ENCODE measurements around the gene NFAT5.
"Not testable (repeated sequence)": the region's sequence is repeated elsewhere in the genome, so short reads cannot be mapped to it uniquely, and the experiment has no call there.

NFAT5 gene

DNA sequence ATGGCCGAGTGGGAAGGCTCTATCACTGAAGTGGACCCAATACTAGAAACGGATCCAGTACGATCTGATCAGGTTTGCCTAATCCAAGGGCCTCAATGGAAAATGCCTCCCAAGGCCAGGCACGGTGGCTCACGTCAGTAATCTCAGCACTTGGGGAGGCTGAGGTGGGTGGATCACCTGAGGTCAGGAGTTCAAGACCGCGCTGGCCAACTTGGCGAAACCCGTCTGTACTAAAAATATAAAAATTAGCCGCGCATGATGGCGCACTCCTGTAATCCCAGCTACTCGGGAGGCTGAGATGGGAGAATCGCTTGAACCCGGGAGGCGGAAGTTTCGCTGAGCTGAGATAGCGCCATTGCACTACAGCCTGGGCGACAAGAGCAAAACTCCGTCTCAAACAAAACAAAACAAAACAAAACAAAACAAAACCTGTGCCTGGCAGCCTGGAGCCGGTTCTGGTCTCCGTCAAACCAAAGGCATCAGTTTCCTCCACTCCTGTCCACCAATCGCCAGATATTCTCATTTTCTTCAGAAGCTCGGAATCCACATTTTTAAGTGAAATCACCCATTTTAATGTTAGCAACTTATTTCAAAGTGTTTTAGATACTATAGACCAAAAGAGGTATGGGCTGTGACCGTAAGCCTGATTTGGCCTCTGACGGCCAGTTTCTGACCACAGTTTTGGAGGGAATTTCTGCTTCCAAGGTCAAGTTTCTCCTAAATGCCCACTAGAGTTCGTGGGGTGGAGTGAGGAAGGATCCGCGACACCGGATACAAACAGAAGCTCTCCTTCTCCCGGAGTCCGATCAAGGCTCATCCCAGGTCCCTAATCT, 159.9 kb downstream of the NFAT5 start:
- H3K9me3 Mint-ChIP-seq = no peaks in the 10 kb centered on the region
- no peaks in the 10 kb centered on the region for H3K27me3 Mint-ChIP-seq
- ATAC-seq (no peak), DNase-seq (no peak)
- H3K27ac Mint-ChIP-seq = peak overlapping the region; percentile 84
- peak overlapping the region; percentile 81 for H3K4me3 Mint-ChIP-seq
- peaks cover 27% of the 10 kb centered on the region for H3K4me1 Mint-ChIP-seq
- no peaks in the 10 kb centered on the region for H3K36me3 Mint-ChIP-seq (ENCODE audit: low read depth)

GRCh38 chr16:69726313-69727060, 160.7 kb downstream of the NFAT5 start, which contains the start of gene NQO1:
Gene NQO1 (minus strand): TSS chr16:69726560. CDS start chr16:69726439, 121 bp downstream.
- H3K27me3 Mint-ChIP-seq = no peaks in the 10 kb centered on the region
- peak within 1 kb of the TSS; percentile 84 for H3K27ac Mint-ChIP-seq
- peaks cover 27% of the 10 kb centered on the region for H3K4me1 Mint-ChIP-seq
- H3K4me3 Mint-ChIP-seq = peak within 1 kb of the TSS; percentile 81
- peak; percentile 92 for DNase-seq
- H3K9me3 Mint-ChIP-seq = no peaks in the 10 kb centered on the region
- ATAC-seq = peak; percentile 100
- no peaks in the 10 kb centered on the region for H3K36me3 Mint-ChIP-seq (ENCODE audit: low read depth)

- H3K9me3 Mint-ChIP-seq = no peaks in the 10 kb centered on the region
- peak overlapping the region; percentile 81 for H3K4me3 Mint-ChIP-seq
- H3K36me3 Mint-ChIP-seq (ENCODE audit: low read depth) = no peaks in the 10 kb centered on the region
- no peaks in the 10 kb centered on the region for H3K27me3 Mint-ChIP-seq
- DNase-seq (no peak), ATAC-seq (no peak)
- H3K27ac Mint-ChIP-seq = peak overlapping the region; percentile 84
- H3K4me1 Mint-ChIP-seq = peaks cover 27% of the 10 kb centered on the region
These were observed 162.1 kb downstream of the NFAT5 start for GRCh38 chr16:69727916-69728270.

GRCh38 chr16:69729030-69729429, 163.3 kb downstream of the NFAT5 start:
- DNase-seq, H3K27ac Mint-ChIP-seq, H3K4me3 Mint-ChIP-seq: not testable (repeated sequence)

DNA sequence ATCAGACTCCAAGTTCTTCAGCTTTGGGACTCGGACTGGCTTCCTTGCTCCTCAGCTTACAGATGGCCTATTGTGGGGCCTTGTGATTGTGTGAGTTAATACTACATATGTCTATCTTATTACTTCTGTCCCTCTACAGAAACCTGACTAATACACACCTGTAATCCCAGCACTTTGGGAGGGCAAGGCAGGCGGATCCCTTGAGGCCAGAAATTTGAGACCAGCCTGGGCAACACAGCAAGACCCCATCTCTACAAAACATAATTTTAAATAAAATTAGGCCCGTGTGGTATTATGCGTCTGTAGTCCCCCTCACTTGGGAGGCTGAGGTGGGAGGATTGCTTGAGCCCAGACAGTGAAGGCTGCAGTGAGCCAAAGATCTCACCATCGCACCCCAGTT, 165.5 kb downstream of the NFAT5 start:
- H3K27ac Mint-ChIP-seq = not testable (repeated sequence)

More at GRCh38 chr16:69729030-69729429, 163.3 kb downstream of the NFAT5 start:
- H3K36me3 Mint-ChIP-seq (ENCODE audit: low read depth); H3K9me3 Mint-ChIP-seq; ATAC-seq; H3K27me3 Mint-ChIP-seq: not testable (repeated sequence)
- peaks cover 27% of the 10 kb centered on the region for H3K4me1 Mint-ChIP-seq

GRCh38 chr16:69732101-69732500, 166.3 kb downstream of the NFAT5 start:
- H3K4me3 Mint-ChIP-seq = no peak overlapping the region
- H3K27me3 Mint-ChIP-seq = no peaks in the 10 kb centered on the region
- H3K9me3 Mint-ChIP-seq = no peaks in the 10 kb centered on the region
- H3K4me1 Mint-ChIP-seq = peaks cover 9% of the 10 kb centered on the region
- DNase-seq (no peak), ATAC-seq (no peak)
- H3K27ac Mint-ChIP-seq = no peak overlapping the region
- H3K36me3 Mint-ChIP-seq (ENCODE audit: low read depth) = no peaks in the 10 kb centered on the region

More for the DNA sequence above, 165.5 kb downstream of the NFAT5 start:
- not testable (repeated sequence) for H3K27me3 Mint-ChIP-seq; H3K36me3 Mint-ChIP-seq (ENCODE audit: low read depth); H3K9me3 Mint-ChIP-seq; ATAC-seq; H3K4me3 Mint-ChIP-seq; DNase-seq
- peaks cover 17% of the 10 kb centered on the region for H3K4me1 Mint-ChIP-seq

DNA sequence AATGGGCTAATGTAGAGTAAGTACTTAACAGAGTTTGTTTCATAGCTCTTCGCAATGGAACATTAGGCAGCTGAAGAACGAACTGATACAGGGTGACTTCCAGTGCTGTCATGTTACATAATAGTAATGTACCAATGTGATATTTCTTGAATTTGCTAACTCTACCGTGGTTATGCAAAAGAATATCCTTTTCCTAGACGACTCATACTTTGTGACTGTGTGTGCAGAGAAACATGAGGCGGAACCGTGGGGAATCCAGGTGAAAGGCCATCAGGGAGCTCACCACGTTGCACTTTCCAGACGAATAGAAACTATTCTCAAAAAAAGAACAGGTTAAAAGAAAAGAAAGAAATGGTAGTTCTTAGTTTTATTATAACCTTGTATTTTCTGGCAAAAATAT, 175.8 kb downstream of the NFAT5 start:
- ATAC-seq = peak; percentile 15
- peaks cover 50% of the 10 kb centered on the region for H3K36me3 Mint-ChIP-seq (ENCODE audit: low read depth)

DNA sequence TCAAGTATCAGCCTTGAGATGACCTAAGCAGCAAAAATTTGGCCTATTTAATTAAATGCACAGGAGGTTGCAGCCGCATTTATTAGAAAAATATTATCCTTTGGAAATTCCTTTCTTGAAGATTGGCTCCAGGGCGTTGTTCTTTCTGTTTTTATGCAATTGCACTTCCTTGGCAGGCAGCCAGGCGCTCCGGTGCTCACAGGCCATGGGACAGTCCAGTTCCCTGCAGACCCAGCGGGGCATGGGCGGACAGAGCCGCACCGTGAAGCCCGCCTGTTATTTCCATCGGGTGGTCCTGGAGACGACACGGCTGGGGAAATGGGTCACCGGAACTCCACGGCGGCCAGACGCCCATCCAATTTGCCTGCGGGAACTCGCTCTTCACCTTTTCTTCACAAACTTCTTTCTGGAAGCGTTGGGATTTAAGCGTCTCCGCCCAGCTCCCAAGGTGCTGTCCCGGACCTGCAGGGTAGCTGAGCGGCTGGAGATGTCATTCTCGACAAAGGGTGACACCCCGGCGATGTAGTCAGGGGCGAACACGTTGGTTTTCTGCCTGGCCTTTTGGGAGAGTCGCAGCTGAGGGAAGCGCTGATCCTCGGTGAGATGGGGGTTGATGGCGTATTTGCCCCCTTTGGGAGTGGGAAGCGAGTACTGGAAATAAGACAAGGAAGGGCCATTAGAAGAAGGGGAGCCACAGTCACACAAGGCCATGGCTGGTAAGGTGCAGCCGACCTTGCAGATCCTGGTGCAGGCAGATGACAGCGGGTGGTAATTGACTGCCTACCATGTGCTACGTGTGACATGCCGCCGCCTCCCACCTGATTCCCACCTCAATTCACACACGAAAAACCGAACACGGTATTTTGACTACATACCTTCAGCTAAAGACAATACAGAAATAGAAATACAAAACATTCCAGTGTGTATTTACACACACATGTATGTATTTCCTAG, 176.5 kb downstream of the NFAT5 start:
- Mint-ChIP-seq H3K27ac (no peak overlapping the region), H3K4me3 (no peak overlapping the region), H3K27me3 (no peaks in the 10 kb centered on the region), H3K4me1 (peaks cover 6% of the 10 kb centered on the region), H3K9me3 (no peaks in the 10 kb centered on the region), H3K36me3 (ENCODE audit: low read depth) (peaks cover 54% of the 10 kb centered on the region)
- DNase-seq (no peak), ATAC-seq (no peak)

More for the DNA sequence above, 175.8 kb downstream of the NFAT5 start:
- no peak overlapping the region for H3K4me3 Mint-ChIP-seq
- no peaks in the 10 kb centered on the region for H3K27me3 Mint-ChIP-seq
- DNase-seq = no peak
- no peak overlapping the region for H3K27ac Mint-ChIP-seq
- no peaks in the 10 kb centered on the region for H3K9me3 Mint-ChIP-seq
- H3K4me1 Mint-ChIP-seq = peaks cover 5% of the 10 kb centered on the region

DNA sequence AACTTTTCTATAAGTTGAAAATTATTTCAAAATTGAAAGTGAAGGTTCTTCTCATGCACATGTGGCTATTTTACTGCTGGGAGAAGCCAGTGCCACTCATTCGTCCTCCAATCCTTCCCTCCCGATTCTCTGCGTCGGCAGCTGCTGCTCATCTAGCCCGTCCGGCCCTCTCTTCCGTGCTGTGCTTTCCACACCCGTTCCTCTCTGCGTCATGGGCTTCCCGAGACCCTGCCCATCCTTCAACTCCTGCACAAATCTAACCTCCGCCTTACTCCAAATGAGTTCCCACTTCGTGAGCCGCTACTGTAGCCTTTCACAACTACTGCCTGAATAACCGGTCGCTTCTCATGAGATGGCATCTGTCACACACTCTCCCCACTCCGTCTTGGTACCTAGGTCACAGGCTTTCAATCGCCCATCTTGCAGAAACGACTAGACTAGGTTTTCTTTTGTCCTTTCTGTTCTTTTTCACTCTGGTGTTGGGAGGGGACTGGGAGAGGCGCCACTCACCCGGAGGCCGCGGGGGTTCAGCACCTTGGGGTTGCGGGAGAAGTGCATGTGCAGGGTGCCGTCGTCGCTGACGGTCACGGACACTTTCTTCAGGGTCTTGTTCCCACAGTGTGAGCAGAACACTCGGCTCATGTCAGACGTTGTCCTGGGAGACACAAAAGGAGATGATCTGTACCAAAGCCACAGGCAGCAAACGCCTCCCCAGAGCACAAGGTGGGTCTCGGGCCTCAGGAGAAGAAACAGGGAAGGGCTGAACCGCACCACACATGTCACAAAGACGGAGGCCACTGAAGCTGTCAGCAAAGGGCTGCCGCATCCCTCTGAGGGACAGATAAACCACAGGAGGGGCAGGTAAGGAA, 178.8 kb downstream of the NFAT5 start:
- no peak for ATAC-seq
- Mint-ChIP-seq H3K27me3 (no peaks in the 10 kb centered on the region), H3K27ac (peak overlapping the region; percentile 40), H3K9me3 (no peaks in the 10 kb centered on the region), H3K4me3 (no peak overlapping the region), H3K4me1 (peaks cover 7% of the 10 kb centered on the region), H3K36me3 (ENCODE audit: low read depth) (peaks cover 74% of the 10 kb centered on the region)
- DNase-seq = no peak

DNA sequence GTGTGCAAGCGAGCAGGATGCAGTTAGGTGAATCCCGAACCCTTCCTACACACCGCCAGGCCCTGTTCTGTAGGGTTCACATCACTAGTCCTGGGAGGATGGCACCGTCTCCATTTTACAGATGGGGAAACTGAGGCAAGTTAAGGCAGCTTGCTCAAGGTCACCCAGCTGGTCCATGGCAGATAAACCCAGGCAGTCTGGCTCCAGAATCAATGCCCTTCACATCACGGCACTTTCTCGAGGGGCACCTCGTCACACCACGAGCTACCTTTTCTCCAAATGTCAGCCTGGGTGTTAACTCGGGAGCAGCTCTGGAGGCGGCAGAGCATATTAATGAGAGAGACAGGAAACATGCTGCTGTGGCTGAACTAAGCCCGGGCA, 179.5 kb downstream of the NFAT5 start:
- Mint-ChIP-seq H3K4me1 (peaks cover 7% of the 10 kb centered on the region), H3K4me3 (no peak overlapping the region), H3K36me3 (ENCODE audit: low read depth) (peaks cover 73% of the 10 kb centered on the region), H3K9me3 (no peaks in the 10 kb centered on the region), H3K27ac (no peak overlapping the region), H3K27me3 (no peaks in the 10 kb centered on the region)
- DNase-seq (no peak), ATAC-seq (no peak)

- no peaks in the 10 kb centered on the region for H3K27me3 Mint-ChIP-seq
- ATAC-seq = no peak
- no peak overlapping the region for H3K27ac Mint-ChIP-seq
- H3K4me1 Mint-ChIP-seq = peaks cover 7% of the 10 kb centered on the region
- H3K9me3 Mint-ChIP-seq = no peaks in the 10 kb centered on the region
- H3K4me3 Mint-ChIP-seq = no peak overlapping the region
- H3K36me3 Mint-ChIP-seq (ENCODE audit: low read depth) = peaks cover 77% of the 10 kb centered on the region
- DNase-seq = no peak
These were observed 180.2 kb downstream of the NFAT5 start for GRCh38 chr16:69745959-69746358.

- Mint-ChIP-seq H3K4me1 (peaks cover 13% of the 10 kb centered on the region), H3K9me3 (no peaks in the 10 kb centered on the region), H3K4me3 (no peak overlapping the region), H3K27me3 (no peaks in the 10 kb centered on the region), H3K27ac (no peak overlapping the region), H3K36me3 (ENCODE audit: low read depth) (peaks cover 76% of the 10 kb centered on the region)
- DNase-seq (no peak), ATAC-seq (no peak)
These were observed 181.3 kb downstream of the NFAT5 start for GRCh38 chr16:69747115-69747514.

DNA sequence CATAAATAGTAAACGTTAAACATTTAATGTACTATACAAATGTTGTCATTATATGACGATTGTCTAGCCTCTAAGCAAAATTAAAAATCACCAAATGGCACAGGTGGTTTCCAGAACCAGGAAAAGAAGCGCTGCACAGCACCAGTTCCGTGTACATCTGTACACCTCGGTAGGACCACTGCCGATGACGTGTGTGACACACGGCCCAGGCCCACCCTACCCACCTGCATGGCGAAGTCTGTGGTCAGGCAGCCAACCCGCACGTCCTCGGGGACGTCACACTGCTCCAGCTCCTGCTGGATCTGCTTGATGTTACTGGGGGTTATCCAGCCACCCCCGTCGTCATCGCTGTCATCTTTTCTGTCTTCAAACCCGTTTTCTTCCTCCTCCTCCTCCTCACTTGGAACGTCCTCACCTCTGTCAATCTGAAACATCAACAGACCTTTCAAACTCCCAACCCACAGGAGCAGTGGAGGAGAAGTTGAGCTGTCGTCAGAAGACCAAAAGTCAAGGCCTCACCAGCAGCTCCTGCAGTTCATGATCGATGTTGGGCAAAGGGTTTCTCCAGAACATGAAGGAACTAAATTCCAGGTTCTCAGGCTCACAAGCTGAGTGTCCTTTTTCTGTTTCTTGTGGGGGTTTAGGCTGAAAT, 183.1 kb downstream of the NFAT5 start:
- H3K4me3 Mint-ChIP-seq = no peak overlapping the region
- H3K36me3 Mint-ChIP-seq (ENCODE audit: low read depth) = peaks cover 75% of the 10 kb centered on the region
- no peaks in the 10 kb centered on the region for H3K27me3 Mint-ChIP-seq
- no peaks in the 10 kb centered on the region for H3K9me3 Mint-ChIP-seq
- H3K27ac Mint-ChIP-seq = no peak overlapping the region
- peaks cover 25% of the 10 kb centered on the region for H3K4me1 Mint-ChIP-seq
- ATAC-seq = no peak
- DNase-seq = no peak
